Breast epithelium (tissue), 4 donors: ENCODE data around the gene HTRA3. TPM values are rescaled to one million over a fixed set of nuclear protein-coding genes. Genes with fewer than 3 reads are reported as not detected.

Experiments used
- DNase-seq, 2 donors: peaks; one replicate each; pipeline ENCODE4 v3.0.0-alpha.2; 2019; ENCODE audit warnings: low spot score in 2 of 2
- H3K27ac ChIP-seq, 2 donors: fragments of 200-600 bp; sonication (generic) in 1 of 2; one replicate each; pipeline ENCODE4 v1.5.1; 2016 to 2019; ENCODE audit warnings: mild to moderate bottlenecking in 1 of 2
- H3K27me3 ChIP-seq, 2 donors: fragments of 200-600 bp; sonication (generic) in 1 of 2; one replicate each; pipeline versions ENCODE4 v1.5.1 to v1.6.0; 2017 to 2019; ENCODE audit warnings: control low read depth in 1 of 2, mild to moderate bottlenecking in 1 of 2
- H3K36me3 ChIP-seq: fragments of 200-600 bp; one replicate; pipeline ENCODE4 v1.5.1; 2019
- H3K4me1 ChIP-seq, 2 donors: fragments of 200-600 bp; sonication (generic); one replicate each; pipeline ENCODE4 v1.5.1; 2016 to 2019; ENCODE audit warnings: control low read depth in 1 of 2
- H3K4me3 ChIP-seq, 3 donors: fragments of 200-600 bp; sonication (generic); 1 replicate in 2 of 3; 2 replicates in 1 of 3; pipeline ENCODE4 v1.5.1; 2016 to 2019; ENCODE audit warnings: mild to moderate bottlenecking in 3 of 3, moderate library complexity in 2 of 3
- H3K9me3 ChIP-seq, 2 donors: fragments of 200-600 bp; sonication (generic) in 1 of 2; one replicate each; pipeline ENCODE4 v1.5.1; 2016 to 2019; ENCODE audit warnings: control low read depth in 1 of 2
- CTCF ChIP-seq, 3 donors: fragments of 450-650 bp; IDR thresholded peaks; one replicate each; pipeline ENCODE4 v1.5.1; 2016 to 2017; ENCODE audit warnings: antibody characterized with exemption in 3 of 3, mild to moderate bottlenecking in 3 of 3, moderate library complexity in 3 of 3
- POLR2A ChIP-seq: fragments of 450-650 bp; IDR thresholded peaks from one replicate; pipeline ENCODE4 v1.6.1; 2016; ENCODE audit warnings: antibody characterized with exemption, mild to moderate bottlenecking, moderate library complexity
- POLR2AphosphoS5 ChIP-seq, 3 donors: sonication (generic); formaldehyde crosslinking; IDR thresholded peaks; one replicate each; pipeline ENCODE4 v1.6.1; 2017; ENCODE audit warnings: antibody characterized with exemption in 3 of 3
- intact Hi-C: fragments of 100-400 bp; cut with DNase I; formaldehyde crosslinking; loops from one replicate; pipeline ENCODE4 v1.15.1; 2023; ENCODE audit warnings: low total_unique reads
- total RNA-seq, 3 donors: library from RNA; depleted of rRNA; stranded (reverse); fragments of >200 nt; gene quantifications; one replicate each; pipeline ENCODE4 v1.1.0, GENCODE V29; 2016

Gene HTRA3
- total RNA-seq, 3 donors from 2014 or later, result 8.5 to 53.9 (median 19.7) TPM

DNA sequence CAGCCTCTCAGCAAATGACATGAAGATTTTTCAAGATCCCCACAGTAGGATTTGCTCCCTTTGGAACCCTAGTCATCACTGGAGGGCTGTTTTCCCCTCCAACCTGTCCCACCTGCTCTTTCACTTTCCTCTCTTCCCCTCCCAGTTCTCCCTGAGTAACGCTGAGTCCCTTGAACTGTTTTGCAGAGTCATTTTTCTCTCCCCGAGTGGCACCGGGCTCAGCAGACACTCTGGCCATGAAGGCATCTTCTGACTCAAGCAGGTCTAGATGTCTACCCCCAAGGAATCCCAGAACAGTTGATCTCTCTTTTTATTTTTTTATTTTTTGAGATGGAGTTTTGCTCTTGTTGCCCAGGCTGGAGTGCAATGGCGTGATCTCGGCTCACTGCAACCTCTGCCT, 52.2 kb downstream of the HTRA3 start:
- H3K4me1 ChIP-seq, result no peaks in the 10 kb centered on the region
- H3K4me3 ChIP-seq, result no peak overlapping the region
- peaks cover 0 to 5% of the 10 kb centered on the region in 2 donors for H3K9me3 ChIP-seq
- no peak overlapping the region for H3K27ac ChIP-seq
- no peak for DNase-seq
- TF ChIP-seq CTCF (IDR thresholded peaks at IDR 0.05) (no peak), POLR2AphosphoS5 (IDR thresholded peaks at IDR 0.05) (no peak), POLR2A (no peak)
- no peaks in the 10 kb centered on the region for H3K36me3 ChIP-seq
- no peaks in the 10 kb centered on the region for H3K27me3 ChIP-seq
- intact Hi-C loops, result no loop called here

DNA sequence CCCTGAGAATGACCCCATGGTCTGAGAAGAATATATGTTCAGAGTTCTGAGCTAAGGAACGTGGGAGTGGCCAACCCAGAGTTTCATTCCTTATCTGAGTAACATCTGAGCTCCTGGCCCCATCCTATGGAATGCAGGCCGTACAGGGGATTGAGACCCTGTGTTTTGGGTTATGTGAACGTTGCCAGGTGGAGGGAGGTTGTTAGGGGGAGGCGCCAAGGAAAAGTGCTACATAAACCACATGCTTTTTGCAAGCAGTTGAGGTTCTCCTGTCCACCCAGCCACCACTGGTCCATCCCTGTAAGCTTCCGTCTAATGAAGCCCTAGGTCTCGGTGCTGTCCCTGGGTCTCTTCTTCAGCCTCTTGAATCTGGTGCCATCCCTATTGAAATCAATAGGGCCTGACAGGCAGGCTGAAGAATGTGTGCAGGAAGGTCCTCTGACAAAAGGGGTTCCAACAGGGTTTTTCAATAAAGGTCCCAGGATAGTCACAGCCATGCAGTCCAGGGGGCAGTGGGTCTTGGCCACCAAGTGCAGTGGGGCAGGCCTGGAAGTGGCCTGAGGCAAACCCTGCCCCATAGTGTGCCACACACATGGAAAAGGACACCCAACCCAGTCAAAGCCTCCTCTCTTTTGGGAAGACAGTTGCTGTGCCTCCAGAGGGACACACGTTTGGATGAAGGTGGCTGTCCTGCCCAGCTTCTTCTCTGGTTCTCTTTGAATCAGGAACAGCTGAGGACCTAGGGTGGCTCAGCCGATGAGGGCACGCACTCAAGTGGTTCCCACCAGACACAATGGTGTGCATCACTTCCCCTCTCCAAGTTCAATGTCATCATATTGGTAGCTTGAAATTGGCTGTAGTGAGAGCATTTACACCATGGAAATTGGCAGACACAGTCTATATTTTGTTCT, 53.5 kb downstream of the HTRA3 start:
- Histone ChIP-seq H3K9me3 (peaks cover 0 to 5% of the 10 kb centered on the region in 2 donors), H3K27me3 (no peaks in the 10 kb centered on the region), H3K36me3 (no peaks in the 10 kb centered on the region), H3K4me1 (no peaks in the 10 kb centered on the region), H3K27ac (no peak overlapping the region), H3K4me3 (no peak overlapping the region)
- intact Hi-C loops, result no loop called here
- no peak for DNase-seq
- TF ChIP-seq POLR2A (no peak), CTCF (IDR thresholded peaks at IDR 0.05) (no peak), POLR2AphosphoS5 (IDR thresholded peaks at IDR 0.05) (no peak)

- intact Hi-C loops, result no loop called here
- Histone ChIP-seq H3K9me3 (peaks cover 0 to 5% of the 10 kb centered on the region in 2 donors), H3K36me3 (no peaks in the 10 kb centered on the region), H3K4me3 (no peak overlapping the region), H3K27ac (no peak overlapping the region), H3K27me3 (no peaks in the 10 kb centered on the region), H3K4me1 (no peaks in the 10 kb centered on the region)
- TF ChIP-seq CTCF (IDR thresholded peaks at IDR 0.05), result no peak
- DNase-seq, result peak in 1 of 2 donors; percentile 42
Measured at GRCh38 chr4:8323947-8324555, 54.5 kb downstream of the HTRA3 start.

DNA sequence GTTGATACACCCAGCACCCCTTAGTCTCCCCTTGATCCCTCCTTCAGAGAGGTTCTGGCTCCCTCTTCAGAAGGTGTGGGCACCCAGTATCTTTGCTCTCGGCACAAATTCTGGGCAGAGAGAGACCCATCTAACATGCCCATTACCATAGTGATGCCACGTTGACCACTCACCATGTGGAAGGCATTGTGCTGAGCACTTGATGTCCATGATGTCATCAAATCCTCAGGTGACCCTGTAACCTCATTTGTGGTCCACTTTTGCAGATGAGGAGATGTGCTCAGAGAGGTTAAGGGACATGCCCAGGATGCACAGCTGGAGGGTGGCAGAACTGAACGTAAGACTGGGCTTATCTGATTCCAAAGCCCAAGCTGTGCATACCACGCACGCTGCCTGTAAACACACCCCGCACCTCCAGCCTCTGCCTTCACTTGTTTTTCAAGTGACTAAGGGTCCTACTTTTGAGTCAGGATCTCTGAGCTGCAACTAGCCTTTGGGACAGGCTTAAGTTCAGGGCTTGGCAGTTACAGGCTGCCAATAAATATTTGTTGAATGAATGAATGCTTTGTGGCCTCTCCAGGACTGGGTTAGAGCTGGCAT, 55.2 kb downstream of the HTRA3 start:
- intact Hi-C loops, result no loop called here
- H3K4me1 ChIP-seq, result no peaks in the 10 kb centered on the region
- DNase-seq, result no peak
- TF ChIP-seq POLR2AphosphoS5 (IDR thresholded peaks at IDR 0.05) (no peak), POLR2A (no peak), CTCF (IDR thresholded peaks at IDR 0.05) (no peak)
- no peaks in the 10 kb centered on the region for H3K27me3 ChIP-seq
- no peaks in the 10 kb centered on the region for H3K36me3 ChIP-seq
- peaks cover 0 to 5% of the 10 kb centered on the region in 2 donors for H3K9me3 ChIP-seq
- no peak overlapping the region for H3K27ac ChIP-seq
- no peak overlapping the region for H3K4me3 ChIP-seq
